ENCODE results near the gene TMPRSS11A.

GRCh38 chr4:67996127-67996526, 32.8 kb upstream of the TMPRSS11A start:
- TF ChIP-seq CTCF (IDR thresholded peaks at IDR 0.05; ENCODE audit: control extremely low read depth in 1 of 3, insufficient read depth in 1 of 3, low read depth in 1 of 3, low read length in 3 of 3) (no peak), RXRA (IDR thresholded peaks at IDR 0.05; ENCODE audit: insufficient read depth, low read depth, low read length) (no peak), NANOG (IDR thresholded peaks at IDR 0.05; ENCODE audit: insufficient read depth, low read depth, low read length, poor library complexity, severe bottlenecking) (no peak), POLR2AphosphoS5 (IDR thresholded peaks at IDR 0.05; ENCODE audit: low read depth, low read length) (no peak), JUN (IDR thresholded peaks at IDR 0.05; ENCODE audit: low read depth, low read length) (no peak), USF2 (IDR thresholded peaks at IDR 0.05; ENCODE audit: low read length) (no peak), POLR2A (IDR thresholded peaks at IDR 0.05; ENCODE audit: control extremely low read depth in 1 of 2, low read depth in 2 of 2, low read length in 2 of 2) (no peak), BCL11A (IDR thresholded peaks at IDR 0.05; ENCODE audit: low read depth in 2 of 2, low read length in 2 of 2) (no peak), RAD21 (IDR thresholded peaks at IDR 0.05 in 1 of 2, conservative IDR thresholded peaks at IDR 0.05 in 1 of 2; ENCODE audit: low read depth in 2 of 2, low read length in 2 of 2) (no peak)

Data from H1 (cell line).